KMS-11 (cell line): ENCODE measurements around the gene ZNRF1.
"Not testable (repeated sequence)": the region's sequence is repeated elsewhere in the genome, so short reads cannot be mapped to it uniquely, and the experiment has no call there.

Experiments used
- H2AFZ ChIP-seq: fragments of 200-600 bp; sonication (generic); 2 replicates; pipeline ENCODE4 v1.6.1; 2016; ENCODE audit warnings: antibody characterized with exemption, mixed run types, low read depth
- H3K27ac ChIP-seq: fragments of 200-600 bp; sonication (generic); 2 replicates; pipeline ENCODE4 v1.6.1; 2016; ENCODE audit warnings: mild to moderate bottlenecking, mixed run types
- H3K27me3 ChIP-seq: fragments of 200-600 bp; sonication (generic); 2 replicates; pipeline ENCODE4 v1.6.1; 2017; ENCODE audit warnings: mild to moderate bottlenecking, low read depth, mixed run types, moderate library complexity; ENCODE audit not compliant: insufficient read depth
- H3K36me3 ChIP-seq: fragments of 200-600 bp; sonication (generic); 2 replicates; pipeline ENCODE4 v1.6.1; 2017; ENCODE audit warnings: mild to moderate bottlenecking, mixed run types; ENCODE audit not compliant: insufficient read depth
- H3K4me1 ChIP-seq: fragments of 200-600 bp; sonication (generic); 2 replicates; pipeline ENCODE4 v1.6.1; 2016; ENCODE audit warnings: mild to moderate bottlenecking, low read depth, mixed run types; ENCODE audit not compliant: poor library complexity, severe bottlenecking
- H3K4me2 ChIP-seq: fragments of 200-600 bp; sonication (generic); 2 replicates; pipeline ENCODE4 v1.7.0; 2016; ENCODE audit warnings: mild to moderate bottlenecking, mixed run types
- H3K4me3 ChIP-seq: fragments of 200-600 bp; sonication (generic); IDR thresholded peaks from 2 replicates; pipeline ENCODE4 v1.6.1; 2017; ENCODE audit warnings: low read depth, low read length, mixed read lengths; ENCODE audit not compliant: insufficient read depth
- H3K79me2 ChIP-seq: fragments of 200-600 bp; sonication (generic); 2 replicates; pipeline ENCODE4 v1.6.1; 2016; ENCODE audit warnings: low read depth, mixed run types; ENCODE audit not compliant: insufficient read depth
- H3K9ac ChIP-seq: fragments of 200-600 bp; sonication (generic); 2 replicates; pipeline ENCODE4 v1.6.1; 2016; ENCODE audit warnings: mild to moderate bottlenecking, mixed run types
- H4K20me1 ChIP-seq: fragments of 200-600 bp; sonication (generic); 2 replicates; pipeline ENCODE4 v1.6.1; 2016; ENCODE audit warnings: mild to moderate bottlenecking, mixed run types; ENCODE audit not compliant: insufficient read depth
- CTCF ChIP-seq: fragments of 200-600 bp; sonication (generic); conservative IDR thresholded peaks from 2 replicates; pipeline ENCODE4 v1.6.1; 2017; ENCODE audit warnings: low read depth, mild to moderate bottlenecking, antibody characterized with exemption, low read length, moderate library complexity, mixed read lengths

ZNRF1 gene

GRCh38 chr16:75088934-75089333, 90.1 kb downstream of the ZNRF1 start:
- H3K27me3 ChIP-seq: no peaks in the 10 kb centered on the region
- H3K9ac ChIP-seq: no peak overlapping the region
- TF ChIP-seq CTCF: no peak
- no peak overlapping the region for H2AFZ ChIP-seq
- H3K4me1 ChIP-seq: no peaks in the 10 kb centered on the region
- H3K36me3 ChIP-seq: no peaks in the 10 kb centered on the region
- no peak overlapping the region for H3K27ac ChIP-seq
- H3K4me2 ChIP-seq: no peak overlapping the region
- H3K79me2 ChIP-seq: no peaks in the 10 kb centered on the region
- no peak overlapping the region for H3K4me3 ChIP-seq
- no peaks in the 10 kb centered on the region for H4K20me1 ChIP-seq

- H3K4me3 ChIP-seq: no peak overlapping the region
- H4K20me1 ChIP-seq: no peaks in the 10 kb centered on the region
- H3K27ac ChIP-seq: no peak overlapping the region
- no peaks in the 10 kb centered on the region for H3K36me3 ChIP-seq
- no peaks in the 10 kb centered on the region for H3K27me3 ChIP-seq
- no peak overlapping the region for H3K9ac ChIP-seq
- no peak for TF ChIP-seq CTCF
- no peaks in the 10 kb centered on the region for H3K79me2 ChIP-seq
- H3K4me2 ChIP-seq: no peak overlapping the region
- no peak overlapping the region for H2AFZ ChIP-seq
- H3K4me1 ChIP-seq: no peaks in the 10 kb centered on the region
Observed at GRCh38 chr16:75089486-75090202, 90.8 kb downstream of the ZNRF1 start.

- H3K79me2 ChIP-seq, H2AFZ ChIP-seq, H3K27ac ChIP-seq, H3K4me1 ChIP-seq, H3K4me3 ChIP-seq, H3K4me2 ChIP-seq, H3K9ac ChIP-seq, H4K20me1 ChIP-seq, H3K36me3 ChIP-seq, H3K27me3 ChIP-seq: not testable (repeated sequence)
Observed at GRCh38 chr16:75090899-75091298, 92.1 kb downstream of the ZNRF1 start.

GRCh38 chr16:75091619-75092018, 92.8 kb downstream of the ZNRF1 start:
- H3K79me2 ChIP-seq, H3K36me3 ChIP-seq, H2AFZ ChIP-seq, H3K27ac ChIP-seq, H4K20me1 ChIP-seq, H3K4me2 ChIP-seq, H3K4me3 ChIP-seq, H3K9ac ChIP-seq, H3K27me3 ChIP-seq, H3K4me1 ChIP-seq: not testable (repeated sequence)

- no peak overlapping the region for H3K27ac ChIP-seq
- H3K79me2 ChIP-seq: no peaks in the 10 kb centered on the region
- no peak for TF ChIP-seq CTCF
Observed at GRCh38 chr16:75092777-75093176, 94.0 kb downstream of the ZNRF1 start.

More at GRCh38 chr16:75092777-75093176, 94.0 kb downstream of the ZNRF1 start:
- H3K4me3 ChIP-seq: no peak overlapping the region
- no peaks in the 10 kb centered on the region for H3K4me1 ChIP-seq
- H3K36me3 ChIP-seq: no peaks in the 10 kb centered on the region
- no peaks in the 10 kb centered on the region for H3K27me3 ChIP-seq
- no peak overlapping the region for H2AFZ ChIP-seq
- H3K4me2 ChIP-seq: no peak overlapping the region
- no peak overlapping the region for H3K9ac ChIP-seq
- H4K20me1 ChIP-seq: no peaks in the 10 kb centered on the region
